Hepatic stellate cell (primary cell): ENCODE data around the gene ILDR1.

Source experiments
- DNase-seq: peaks from one replicate; pipeline ENCODE4 v3.0.0; 2011; ENCODE audit warnings: low spot score

ILDR1 gene

GRCh38 chr3:121992601-121993560 is 29.2 kb downstream of the ILDR1 start:
- no peak for DNase-seq

- no peak for DNase-seq
Measured at GRCh38 chr3:121989943-121990342, 32.1 kb downstream of the ILDR1 start.

DNA sequence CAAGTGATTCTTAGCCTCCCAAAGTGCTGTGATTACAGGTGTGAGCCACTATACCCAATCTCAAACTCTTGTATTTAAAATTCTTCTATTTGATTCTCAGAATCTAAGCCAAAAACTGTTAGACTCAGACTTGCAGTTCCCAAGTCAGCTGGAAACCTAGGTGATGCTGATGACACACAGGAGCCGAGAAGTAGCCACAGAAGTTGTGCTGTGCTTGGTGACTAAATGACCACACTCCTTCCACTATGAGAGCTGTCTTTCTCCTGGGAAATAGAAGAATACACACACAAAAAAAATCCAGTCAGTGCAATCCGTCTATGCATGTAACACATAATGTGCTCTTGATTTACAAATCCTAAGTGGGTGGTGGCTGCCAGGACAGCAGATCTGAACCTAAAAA is 33.9 kb downstream of the ILDR1 start:
- DNase-seq, result no peak

DNA sequence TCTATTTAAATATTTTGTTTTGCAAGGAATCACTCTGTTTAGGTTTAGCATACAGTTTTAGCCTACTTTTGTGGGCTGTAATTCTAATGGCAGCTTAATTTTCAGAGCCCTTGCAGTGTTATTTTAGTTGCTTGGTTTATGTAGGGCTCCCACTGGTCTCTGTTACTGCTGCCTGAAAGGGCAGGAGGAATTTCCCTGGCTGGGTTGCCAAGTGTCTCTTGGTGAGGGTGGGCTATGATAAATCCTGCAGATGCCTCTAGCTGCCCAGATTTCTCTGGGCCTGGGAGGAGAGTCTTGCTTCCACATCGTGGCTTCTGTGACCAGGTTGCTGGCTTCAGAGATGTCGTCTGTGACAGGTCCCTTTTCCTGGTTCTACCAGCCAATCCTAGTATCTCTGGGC is 36.2 kb downstream of the ILDR1 start:
- no peak for DNase-seq

DNA sequence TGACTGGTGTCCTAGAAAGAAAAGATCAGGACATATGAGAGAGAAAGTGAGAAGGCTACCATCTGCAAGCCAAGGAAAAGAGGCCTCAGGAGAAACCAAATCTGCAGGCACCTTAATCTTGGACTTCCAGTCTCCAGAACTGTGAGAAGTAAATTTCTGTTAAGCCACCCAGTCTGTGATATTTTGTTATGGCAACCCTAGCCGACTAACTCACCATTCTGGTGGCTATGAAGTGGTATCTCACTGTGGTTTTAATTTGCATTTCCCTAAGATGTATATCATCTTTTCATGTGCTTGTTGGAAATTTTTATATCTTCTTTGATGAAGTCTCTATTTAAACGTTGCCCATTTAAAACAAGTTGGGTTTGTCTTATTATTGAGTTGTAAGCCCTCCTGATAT is 40.6 kb downstream of the ILDR1 start:
- DNase-seq, result no peak

DNA sequence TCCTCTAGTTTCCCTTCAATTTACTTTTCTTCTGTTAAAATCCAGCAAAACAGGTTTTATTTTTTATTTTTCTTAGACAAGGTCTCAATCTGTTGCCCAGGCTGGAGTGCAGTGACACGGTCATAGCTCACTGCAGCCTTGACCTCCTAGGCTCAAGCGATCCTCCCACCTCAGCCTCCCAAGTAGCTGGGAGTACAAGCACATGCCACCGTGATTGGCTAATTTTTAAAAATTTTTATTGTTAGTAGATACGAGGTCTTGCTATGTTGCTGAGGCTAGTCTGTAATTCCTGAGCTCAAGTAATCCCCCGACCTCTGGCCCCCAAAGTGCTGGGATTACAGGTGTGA is 41.6 kb downstream of the ILDR1 start:
- DNase-seq, result no peak

DNA sequence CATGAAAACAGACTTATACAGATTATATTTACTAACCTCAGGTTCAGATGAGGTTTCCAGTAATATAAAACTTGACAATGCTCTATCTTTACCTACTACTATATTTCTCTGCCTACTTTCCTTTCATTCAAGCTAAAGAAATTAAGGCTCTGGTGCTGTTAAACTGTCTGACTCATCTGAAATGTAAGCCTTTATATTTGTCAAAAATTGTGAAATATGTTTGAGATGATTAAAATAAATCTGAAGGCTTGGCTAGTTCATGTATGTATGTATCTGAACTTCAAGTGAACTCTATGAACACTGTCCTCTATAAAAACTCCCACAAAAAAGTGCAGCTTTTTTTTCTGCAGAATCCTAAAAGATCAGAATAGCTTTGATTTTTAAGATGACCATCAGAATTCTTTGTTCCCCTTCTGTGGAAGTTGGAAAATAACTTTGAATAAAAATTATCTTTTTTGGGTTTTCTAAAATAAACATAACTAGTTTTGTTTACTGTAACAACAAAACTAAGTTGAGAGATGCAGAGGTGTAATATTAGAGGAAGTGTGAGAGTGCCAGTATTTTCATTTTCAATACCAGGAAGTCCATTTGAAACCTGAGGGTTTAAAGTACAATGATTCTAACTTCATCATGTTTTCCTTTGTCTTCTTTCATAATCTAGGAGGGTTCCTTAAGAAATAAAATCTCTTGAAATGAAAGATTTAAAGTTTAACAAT is 42.2 kb downstream of the ILDR1 start:
- no peak for DNase-seq

DNA sequence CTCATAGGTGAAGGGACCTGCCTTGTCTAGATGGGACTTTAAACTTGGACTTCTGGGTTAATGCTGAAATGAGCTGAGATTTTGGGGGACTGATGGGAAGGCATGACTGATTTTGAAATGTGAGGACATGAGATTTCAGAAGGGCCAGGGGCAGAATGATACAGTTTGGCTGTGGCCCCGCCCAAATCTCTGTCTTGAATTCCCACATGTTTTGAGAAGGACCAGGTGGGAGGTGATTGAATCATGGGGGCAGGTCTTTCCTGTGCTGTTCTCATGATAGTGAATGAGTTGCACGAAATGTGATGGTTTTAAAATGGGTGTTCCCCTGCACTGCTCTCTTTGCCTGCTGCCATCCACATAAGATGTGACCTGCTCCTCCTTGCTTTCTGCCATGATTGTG is 42.8 kb downstream of the ILDR1 start:
- DNase-seq, result no peak

GRCh38 chr3:121976727-121977126 is 45.3 kb downstream of the ILDR1 start:
- DNase-seq, result no peak

DNA sequence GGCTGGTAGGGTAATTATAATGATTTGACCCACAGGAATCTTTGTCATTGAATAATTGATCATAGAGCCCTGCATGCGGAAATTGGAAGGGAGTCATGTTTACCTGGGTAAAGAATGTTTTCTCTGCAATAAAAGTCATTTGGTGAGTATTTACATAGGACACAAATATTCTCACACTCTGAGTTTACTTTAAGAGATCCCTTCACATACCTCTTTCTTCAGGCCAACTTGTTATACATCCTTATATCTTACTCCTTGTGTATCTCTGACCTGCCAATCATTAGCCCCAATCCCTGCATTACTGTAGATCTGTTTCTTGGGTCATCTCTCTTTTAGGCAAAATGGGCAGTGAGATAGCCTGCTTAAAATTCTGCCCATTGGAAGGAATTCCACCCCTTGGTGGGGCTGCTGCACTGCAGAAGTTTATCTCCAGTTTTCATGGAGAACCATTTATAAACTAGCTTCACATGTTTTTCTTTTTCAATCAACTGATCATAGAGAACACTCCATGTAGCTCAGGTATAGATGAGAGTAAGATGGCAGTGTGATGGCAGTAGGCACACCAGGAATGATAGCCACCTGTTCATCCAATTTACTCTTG is 46.2 kb downstream of the ILDR1 start:
- DNase-seq, result no peak

- no peak for DNase-seq
Measured at GRCh38 chr3:121974601-121975111, 47.4 kb downstream of the ILDR1 start.

DNA sequence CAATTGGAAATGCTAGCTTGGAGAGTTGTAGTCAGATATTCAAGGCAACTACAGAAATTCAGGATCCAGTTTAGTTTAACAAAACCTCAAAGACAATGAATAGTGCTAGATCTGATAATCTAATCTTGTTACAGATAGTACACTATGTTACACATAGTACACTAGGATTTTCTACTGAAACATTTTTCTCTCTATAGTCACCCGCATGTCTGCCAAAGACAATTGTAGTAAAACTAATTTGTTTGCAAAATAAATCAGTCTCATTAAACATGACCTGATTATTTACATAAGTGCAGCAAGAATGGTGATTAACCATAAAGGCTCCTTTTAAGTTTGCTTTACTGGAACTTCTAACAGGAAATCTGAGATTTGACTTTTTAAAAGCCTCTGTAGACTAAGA is 52.0 kb downstream of the ILDR1 start:
- DNase-seq, result no peak

- DNase-seq, result no peak
Measured at GRCh38 chr3:121969631-121970030, 52.4 kb downstream of the ILDR1 start.

DNA sequence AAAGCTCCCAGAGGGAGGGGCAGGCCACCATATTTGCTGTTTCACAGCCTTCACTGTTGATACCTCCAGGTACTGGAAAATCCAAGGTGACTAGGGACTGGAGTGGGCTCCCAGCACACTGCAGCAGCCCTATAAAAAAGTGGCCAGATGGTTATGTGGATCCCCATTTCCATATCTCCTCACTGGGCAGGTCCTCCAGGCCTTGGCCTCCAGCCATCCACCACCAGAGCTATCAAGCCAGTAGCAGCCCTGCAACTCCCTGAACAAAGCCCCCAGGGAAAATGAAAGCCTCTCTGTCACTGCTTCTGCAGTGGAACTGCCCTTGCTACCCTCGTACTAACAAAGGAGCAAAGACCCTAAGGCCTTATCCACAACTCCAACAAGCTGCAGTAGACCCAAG is 58.4 kb downstream of the ILDR1 start:
- no peak for DNase-seq

DNA sequence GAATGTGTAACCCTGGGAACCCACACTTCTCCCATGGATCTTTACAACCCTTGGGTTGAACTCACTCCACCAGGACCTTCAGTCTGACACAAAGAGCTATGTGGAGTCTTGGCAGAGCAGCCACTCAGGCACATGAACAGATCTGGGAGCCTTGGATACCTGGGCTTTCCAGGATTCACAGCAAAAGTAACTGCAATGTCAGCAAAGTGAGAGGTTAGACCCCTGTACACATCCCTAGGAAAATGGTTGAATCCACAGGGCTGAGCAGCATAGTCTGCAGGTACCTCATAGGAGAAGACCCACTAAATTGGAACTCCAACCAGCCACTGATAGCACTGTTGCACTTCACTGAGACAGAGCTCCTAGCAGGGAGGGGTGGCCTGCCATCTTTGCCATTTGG is 59.6 kb downstream of the ILDR1 start:
- no peak for DNase-seq

DNA sequence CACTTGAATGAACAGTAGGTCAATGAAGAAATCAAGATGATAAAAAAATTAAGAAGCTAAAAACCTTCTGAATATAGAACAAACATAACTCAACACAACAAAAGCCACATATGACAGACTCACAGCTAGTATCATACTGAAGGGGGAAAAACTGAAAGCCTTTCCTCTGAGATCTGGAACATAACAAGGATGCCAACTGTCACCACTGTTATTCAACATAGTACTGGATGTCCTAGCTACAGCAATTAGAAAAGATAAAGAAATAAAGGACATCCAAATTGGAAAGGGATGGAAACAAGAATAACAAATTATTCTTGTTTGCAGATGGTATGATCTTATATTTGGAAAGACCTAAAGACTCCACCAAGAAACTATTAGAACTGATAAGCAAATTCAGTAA is 60.8 kb downstream of the ILDR1 start:
- no peak for DNase-seq

GRCh38 chr3:121958801-121959200 is 63.2 kb downstream of the ILDR1 start:
- DNase-seq, result no peak

DNA sequence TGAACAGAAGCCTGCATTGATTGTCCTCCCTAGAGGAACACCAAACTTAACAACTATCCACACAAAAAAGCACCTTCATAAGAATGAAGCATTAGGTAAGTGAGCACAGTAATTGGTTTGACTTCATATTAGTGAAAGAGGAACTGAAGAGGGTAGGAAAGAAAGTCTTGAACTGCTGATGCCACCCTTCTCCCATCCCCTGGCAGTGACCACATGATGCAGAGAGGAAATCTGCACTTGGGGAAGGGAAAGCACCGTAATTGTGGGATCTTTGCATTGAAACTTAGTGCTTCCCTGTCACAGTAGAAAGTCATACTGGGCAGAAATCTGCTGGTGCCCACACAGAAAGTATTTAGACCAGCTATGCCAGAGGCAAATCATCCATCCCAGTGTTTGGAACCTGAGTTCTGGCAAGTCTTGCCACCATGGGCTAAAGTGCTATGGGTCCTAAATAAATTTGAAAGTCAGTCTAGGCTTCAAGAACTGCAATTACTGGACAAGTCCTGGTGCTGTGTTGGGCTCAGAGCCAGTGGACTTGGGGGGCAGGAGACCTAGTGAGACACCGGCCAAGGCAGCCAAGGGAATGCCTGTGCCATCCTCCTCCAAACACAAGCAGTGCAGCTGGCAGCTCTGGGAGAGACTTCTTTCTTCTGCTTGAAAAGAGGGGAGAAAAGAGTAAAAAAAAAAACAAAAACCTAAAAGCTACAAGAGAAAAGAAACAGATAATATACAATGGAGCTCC is 64.2 kb downstream of the ILDR1 start:
- DNase-seq, result no peak

- DNase-seq, result no peak
Measured at GRCh38 chr3:121956363-121956762, 65.7 kb downstream of the ILDR1 start.

DNA sequence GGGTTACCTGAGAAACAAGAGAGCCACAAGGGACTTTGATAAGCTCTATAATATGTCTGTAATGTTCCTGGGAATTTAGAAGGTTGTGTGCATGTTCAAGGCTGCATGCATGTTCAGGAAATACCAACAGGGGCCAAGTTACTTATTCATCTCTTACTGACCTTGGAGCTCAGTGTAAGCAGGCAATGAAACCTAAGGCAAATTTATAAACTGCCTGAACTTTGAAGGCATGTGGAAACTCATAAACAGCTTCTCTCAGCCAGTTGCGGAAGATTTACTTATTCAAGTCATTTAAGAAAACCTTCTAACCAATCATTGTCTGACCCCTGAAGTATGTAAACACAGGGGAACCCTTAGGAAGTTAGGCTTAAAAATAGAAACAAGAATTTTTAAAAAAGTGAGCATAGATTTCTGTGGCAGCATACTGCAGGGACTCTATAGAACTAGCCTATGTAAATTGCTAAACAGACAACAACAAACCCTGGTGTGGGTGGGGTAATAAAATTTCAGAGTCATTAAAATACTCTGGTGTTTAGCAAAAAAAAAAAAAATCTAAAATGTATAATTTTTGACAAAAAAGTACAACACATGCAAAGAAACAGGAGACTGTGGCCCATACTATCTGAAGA is 70.6 kb downstream of the ILDR1 start:
- no peak for DNase-seq

DNA sequence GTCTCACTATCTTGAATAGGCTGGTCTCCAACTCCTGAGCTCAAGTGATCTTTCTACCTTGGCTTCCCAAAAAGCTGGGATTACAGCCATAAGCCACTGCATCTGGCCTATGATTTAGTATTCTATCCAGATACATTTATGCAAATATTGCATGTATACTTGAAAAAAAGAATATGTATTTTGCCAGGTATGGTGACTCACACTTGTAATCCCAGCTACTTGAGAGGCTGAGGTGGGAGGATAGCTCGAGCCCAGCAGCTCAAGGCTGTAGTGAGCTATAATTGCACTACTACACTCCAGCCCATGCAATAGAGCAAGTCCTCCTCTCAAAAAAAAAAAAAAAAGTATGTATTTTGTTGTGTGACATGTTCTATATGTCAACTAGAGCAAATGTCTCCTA is 73.4 kb downstream of the ILDR1 start:
- DNase-seq, result no peak

GRCh38 chr3:121943431-121943830 is 78.6 kb downstream of the ILDR1 start:
- no peak for DNase-seq
